Choroid plexus epithelial cell (primary cell): ENCODE measurements around the gene RAB36.
A peak's percentile ranks its signal among the peaks of the same experiment; 100 is the strongest.

Source experiments
- DNase-seq: peaks from one replicate; pipeline ENCODE4 v3.0.0-alpha.2; 2010; ENCODE audit warnings: low read depth
- H3K4me3 ChIP-seq: 2 replicates; pipeline ENCODE4 v1.5.1; 2011; ENCODE audit warnings: low read depth, mild to moderate bottlenecking, control low read depth, low read length, moderate library complexity
- CTCF ChIP-seq: conservative IDR thresholded peaks from 2 replicates; pipeline ENCODE4 v1.5.1; 2011; ENCODE audit warnings: low read depth, mild to moderate bottlenecking, control low read depth, inconsistent platforms, low read length, moderate library complexity

The RAB36 gene

GRCh38 chr22:23144932-23145877 is at the start of gene RAB36:
Gene RAB36 (plus strand): TSS chr22:23145477. CDS start chr22:23146617, 1,140 bp downstream.
- peak; percentile 100 for DNase-seq
- no peak for TF ChIP-seq CTCF
- peak within 1 kb of the TSS; percentile 67 for H3K4me3 ChIP-seq

- no peak for DNase-seq
- TF ChIP-seq CTCF: no peak
- no peak overlapping the region for H3K4me3 ChIP-seq
These were observed 49.4 kb upstream of the RAB36 start for GRCh38 chr22:23095733-23096342.

- TF ChIP-seq CTCF: no peak
- no peak for DNase-seq
- no peak overlapping the region for H3K4me3 ChIP-seq
These were observed 47.7 kb upstream of the RAB36 start for GRCh38 chr22:23097412-23098229.

GRCh38 chr22:23098230-23098705 is 47.0 kb upstream of the RAB36 start:
- no peak overlapping the region for H3K4me3 ChIP-seq
- no peak for TF ChIP-seq CTCF
- no peak for DNase-seq

GRCh38 chr22:23098718-23099530 is 46.4 kb upstream of the RAB36 start:
- no peak for DNase-seq
- no peak overlapping the region for H3K4me3 ChIP-seq
- TF ChIP-seq CTCF: no peak

- DNase-seq: no peak
- H3K4me3 ChIP-seq: no peak overlapping the region
- no peak for TF ChIP-seq CTCF
These were observed 45.8 kb upstream of the RAB36 start for GRCh38 chr22:23099531-23099804.
